HG03095 (cell line): ENCODE results near the gene VSIG10L2.

ENCODE experiments used
- ATAC-seq: cut with Tn5 transposase; IDR thresholded peaks from one replicate; pipeline ENCODE4 v1.9.1; 2021; ENCODE audit warnings: moderate library complexity; ENCODE audit not compliant: unreplicated experiment

Gene VSIG10L2

DNA sequence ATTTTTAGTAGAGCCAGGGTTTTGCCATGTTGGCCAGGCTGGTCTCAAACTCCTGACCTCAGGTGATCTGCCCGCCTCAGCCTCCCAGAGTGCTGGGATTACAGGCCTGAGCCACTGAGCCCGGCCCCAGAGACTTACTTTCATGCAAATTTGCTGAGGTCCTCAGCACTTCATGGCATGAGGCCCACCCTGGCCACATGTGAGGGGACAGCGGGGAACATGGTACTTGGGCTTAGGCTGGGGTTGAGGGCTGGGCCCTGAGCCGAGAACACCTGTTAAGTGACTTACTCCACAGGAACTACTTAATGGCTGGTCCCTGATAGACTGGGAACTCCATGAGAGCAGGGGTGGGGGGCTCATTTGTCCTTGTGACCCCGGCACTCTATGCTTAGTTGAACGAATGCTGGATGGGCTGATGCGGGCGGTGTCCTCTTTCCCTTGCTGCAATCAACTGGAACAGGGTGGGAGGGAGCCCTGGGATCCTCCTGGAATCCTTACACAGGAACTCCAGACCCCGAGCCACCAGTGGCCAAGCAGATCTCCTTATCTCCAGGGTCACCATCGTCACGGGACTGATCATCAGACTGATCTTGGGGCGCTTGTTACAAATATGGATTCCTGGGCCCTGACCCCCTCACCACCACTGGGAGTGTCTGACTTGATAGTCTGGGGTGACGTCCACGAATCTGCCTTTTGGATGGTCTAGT lies 1.0 kb downstream of the VSIG10L2 start:
- ATAC-seq, result no peak

DNA sequence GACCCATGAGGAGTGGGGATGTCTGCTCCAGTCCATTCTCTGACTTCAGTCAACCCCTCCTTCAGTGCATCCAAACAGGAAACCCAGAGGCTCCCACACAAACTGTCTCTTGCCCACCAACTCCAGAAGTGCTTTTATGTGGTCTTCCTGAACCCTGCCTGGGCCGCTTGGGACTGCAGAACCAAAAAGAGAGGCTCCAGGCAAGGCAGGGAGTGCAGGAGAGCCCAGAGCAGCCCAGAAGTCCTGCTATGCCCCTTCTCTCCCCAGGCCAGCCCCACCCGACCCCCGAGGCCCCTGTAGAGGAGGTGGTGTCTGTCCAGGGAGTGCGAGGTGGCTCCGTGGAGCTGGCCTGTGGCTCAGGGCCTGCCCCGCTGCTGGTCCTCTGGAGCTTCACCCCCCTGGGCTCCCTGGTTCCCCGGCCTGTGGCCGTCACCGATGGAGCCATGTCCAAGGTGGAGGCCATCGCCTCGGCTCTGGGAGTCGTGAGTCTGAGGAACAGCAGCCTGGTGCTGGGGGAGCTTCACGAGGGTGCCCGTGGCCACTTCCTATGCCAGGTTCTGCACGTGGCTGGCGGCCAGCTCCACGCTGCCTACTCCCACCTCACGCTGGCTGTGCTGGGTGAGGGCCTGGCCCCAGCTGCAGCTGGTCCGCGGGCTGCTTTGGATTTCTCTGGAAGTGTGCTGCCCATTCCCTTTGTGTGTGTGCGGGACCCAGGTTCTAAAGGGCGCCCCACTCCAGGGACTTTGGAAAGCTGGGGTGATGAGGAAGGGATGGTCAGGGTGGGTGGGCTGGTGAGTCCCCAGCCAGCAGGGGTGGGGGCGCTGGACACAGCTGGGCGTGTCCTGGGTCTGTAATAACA lies 1.8 kb downstream of the VSIG10L2 start:
- no peak for ATAC-seq

- no peak for ATAC-seq
Measured at GRCh38 chr11:125948278-125949051, 2.6 kb downstream of the VSIG10L2 start.

DNA sequence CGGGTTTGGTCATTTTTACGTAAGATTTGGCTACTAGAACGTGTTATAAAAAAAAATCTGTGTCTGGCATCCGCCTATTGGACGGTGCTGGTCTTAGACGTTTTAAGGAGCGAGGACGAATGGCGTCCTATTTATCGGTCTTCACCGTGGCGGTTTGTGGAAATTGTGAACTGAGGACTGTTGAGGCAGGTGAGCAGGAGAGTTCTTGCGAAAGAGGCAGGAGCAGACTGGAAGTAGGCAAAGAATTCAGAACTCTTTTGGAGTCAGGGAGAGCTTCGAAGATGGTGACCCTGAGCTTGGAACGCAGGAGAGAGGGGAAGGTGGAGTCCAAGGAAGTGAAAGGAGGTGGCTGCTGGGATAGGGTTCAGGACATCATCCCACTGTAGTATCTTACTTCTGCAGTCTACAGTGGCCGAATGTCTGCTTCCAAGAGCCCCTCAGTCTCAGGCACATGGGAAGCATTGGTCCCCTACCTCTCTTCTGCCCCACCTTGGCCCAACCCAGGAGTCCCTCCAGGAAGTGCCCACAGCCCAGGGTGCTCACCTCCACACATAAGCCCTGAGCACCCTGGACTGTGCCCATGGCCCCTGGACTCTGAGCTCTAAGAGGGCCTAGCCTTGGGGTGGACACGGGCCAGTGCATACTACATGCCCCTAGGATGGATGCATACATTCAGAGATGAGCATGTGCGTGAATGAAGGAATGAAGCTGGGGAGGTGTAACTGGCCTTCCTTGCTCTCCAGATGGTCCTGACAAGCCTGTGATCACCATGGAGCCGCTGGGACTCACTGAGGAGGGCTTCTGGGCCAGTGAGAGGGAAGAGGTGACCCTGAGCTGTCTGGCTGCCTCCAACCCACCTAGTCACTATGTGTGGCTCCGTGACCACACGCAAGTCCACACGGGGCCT lies 3.7 kb downstream of the VSIG10L2 start:
- no peak for ATAC-seq

- no peak for ATAC-seq
Measured at GRCh38 chr11:125950178-125950490, 4.3 kb downstream of the VSIG10L2 start.

DNA sequence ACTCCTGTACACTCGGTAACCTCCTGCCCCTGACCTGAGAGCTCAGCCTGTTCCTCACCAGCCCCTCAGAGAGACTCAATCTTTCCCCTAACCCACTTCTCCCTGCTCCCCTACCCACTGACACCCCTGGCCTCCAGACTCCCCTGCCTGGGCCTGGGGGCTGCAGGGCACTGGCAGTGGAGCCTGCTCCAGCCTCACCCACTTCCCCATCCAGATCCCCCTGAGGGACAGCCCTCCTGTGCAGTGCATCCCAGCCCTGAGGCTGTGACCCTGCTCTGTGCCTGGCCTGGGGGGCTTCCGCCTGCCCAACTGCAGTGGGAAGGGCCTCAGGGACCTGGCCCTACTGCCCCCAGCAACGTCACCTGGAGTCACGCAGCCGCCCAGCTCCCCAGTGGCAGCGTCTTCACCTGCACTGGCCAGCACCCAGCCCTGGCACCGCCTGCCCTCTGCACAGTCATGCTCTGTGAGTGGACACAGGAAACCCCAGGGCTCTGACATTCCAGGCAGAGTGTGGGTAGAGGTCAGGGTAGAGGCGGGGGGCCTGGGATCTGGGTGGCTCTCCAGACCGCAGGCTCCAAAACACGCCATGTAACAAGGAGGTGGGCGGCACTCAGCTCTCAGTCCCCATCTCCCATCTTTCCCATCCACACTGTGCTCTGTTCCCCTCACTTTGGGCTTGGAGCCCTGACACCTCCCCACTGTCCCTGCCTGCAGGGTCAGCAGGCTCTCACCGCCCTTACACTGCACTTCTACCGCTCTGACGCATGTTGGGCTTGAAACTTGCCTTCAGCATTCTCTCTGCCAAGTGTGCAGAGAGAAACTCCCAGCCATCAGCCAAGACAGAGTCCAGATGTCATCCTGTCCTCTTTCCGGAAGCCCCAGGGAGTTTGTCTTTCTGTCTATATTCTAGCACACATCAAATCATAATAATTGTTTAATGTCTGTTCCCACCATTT lies 5.1 kb downstream of the VSIG10L2 start:
- ATAC-seq, result no peak

GRCh38 chr11:125951731-125952130 lies 5.9 kb downstream of the VSIG10L2 start:
- no peak for ATAC-seq

- ATAC-seq, result no peak
Measured at GRCh38 chr11:125952559-125952958, 6.7 kb downstream of the VSIG10L2 start.

GRCh38 chr11:125952973-125953372 lies 7.1 kb downstream of the VSIG10L2 start:
- no peak for ATAC-seq

DNA sequence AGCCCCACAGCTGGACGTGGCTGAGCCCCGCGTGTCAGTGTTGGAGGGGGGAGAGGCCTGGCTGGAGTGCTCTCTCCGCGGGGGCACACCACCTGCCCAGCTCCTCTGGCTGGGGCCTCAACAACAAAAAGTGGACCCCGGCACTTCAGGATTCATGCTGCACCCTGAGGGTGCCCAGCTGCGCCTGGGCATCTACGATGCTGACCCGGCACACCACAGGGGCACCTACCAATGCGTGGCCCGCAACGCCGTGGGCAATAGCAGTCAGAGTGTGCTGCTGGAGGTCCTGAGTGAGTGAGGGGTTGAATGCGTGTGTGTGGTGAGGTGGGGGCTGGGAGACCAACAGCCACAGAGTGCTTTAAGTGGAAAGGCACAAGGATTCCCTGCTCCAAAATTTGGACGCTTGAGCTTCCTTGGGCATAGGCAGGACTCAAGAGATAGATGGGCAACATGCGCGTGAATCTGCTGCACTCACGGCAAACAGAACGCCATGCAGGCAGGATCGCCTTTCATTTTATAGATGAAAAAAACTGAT lies 7.6 kb downstream of the VSIG10L2 start:
- no peak for ATAC-seq

DNA sequence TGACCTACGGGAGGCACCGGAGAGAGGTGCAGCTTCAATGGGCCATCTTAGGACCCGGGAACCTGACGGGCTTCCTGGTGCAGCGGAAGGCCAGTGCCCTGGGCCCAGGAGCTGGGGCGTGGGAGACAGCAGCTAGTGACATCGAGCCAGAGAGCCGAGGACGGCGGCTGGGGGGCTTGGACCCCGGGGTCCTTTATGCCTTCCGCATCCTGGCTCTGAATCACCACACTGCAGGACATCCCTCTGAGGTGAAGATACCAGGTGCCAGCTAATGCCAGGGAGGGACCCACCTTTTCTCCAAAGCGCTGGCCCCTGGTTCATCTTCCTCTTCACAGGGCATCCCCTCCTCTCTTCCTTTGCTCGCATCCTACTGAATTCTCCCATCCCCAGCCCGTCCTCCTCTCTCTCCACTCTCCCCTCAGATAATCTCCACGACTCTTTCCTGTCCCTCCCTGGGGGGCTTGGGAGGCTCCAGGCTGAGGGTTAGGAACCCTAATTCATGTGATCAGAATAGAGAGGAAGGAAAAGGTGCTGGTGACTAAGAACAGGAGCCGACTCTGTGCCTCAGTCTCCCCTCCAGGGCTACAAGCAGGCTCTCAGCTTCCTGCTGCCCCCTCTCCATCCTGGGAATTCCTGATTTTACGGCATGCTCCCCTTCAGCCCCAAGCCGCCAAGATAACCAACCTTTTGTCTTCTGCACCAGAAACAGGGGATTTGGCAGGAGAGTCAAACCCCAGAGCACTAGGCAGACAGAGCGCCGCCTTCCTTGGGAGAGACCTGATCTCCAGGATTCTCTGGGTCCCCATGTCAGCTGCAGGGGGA lies 8.5 kb downstream of the VSIG10L2 start:
- no peak for ATAC-seq

GRCh38 chr11:125954945-125955640 lies 9.2 kb downstream of the VSIG10L2 start:
- ATAC-seq, result no peak

GRCh38 chr11:125955856-125956255 lies 10.0 kb downstream of the VSIG10L2 start:
- no peak for ATAC-seq

GRCh38 chr11:125956391-125957134 lies 10.7 kb downstream of the VSIG10L2 start:
- no peak for ATAC-seq

GRCh38 chr11:125957618-125958332 lies 11.9 kb downstream of the VSIG10L2 start:
- no peak for ATAC-seq

GRCh38 chr11:125958872-125959400 lies 13.1 kb downstream of the VSIG10L2 start:
- ATAC-seq, result no peak
